HEK293 (cell line): ENCODE measurements around the gene TREX2.
A peak's percentile ranks its signal among the peaks of the same experiment; 100 is the strongest.

ENCODE experiments used
- CTCF ChIA-PET: fragments of 350-600 bp; formaldehyde crosslinking; extraction: SDS; loops from one replicate; lab custom pipeline; 2021; ENCODE audit warnings: antibody characterized with exemption; lab: Yijun Ruan, JAX
- POLR2A ChIA-PET: fragments of 300-600 bp; formaldehyde crosslinking; extraction: SDS; loops from one replicate; lab custom pipeline; 2020; ENCODE audit warnings: antibody characterized with exemption, inconsistent platforms; lab: Yijun Ruan, JAX
- H3K27ac ChIP-seq: fragments of 200-500 bp; sonication (Bioruptor generic); 2 replicates; pipeline ENCODE4 v1.5.1; 2014; ENCODE audit warnings: low read depth, low read length, control low read depth, inconsistent platforms; ENCODE audit errors: extremely low read depth
- H3K36me3 ChIP-seq, 2 experiments: fragments of 200-500 bp in 1 of 2; sonication (Bioruptor generic) in 1 of 2; 1 replicate in 1 of 2; 2 replicates in 1 of 2; pipeline ENCODE4 v1.5.1; 2014 to 2017; ENCODE audit warnings: inconsistent platforms in 2 of 2, low read length in 2 of 2; ENCODE audit not compliant: control insufficient read depth in 2 of 2, insufficient read depth in 1 of 2
- H3K4me1 ChIP-seq: fragments of 200-500 bp; sonication (Bioruptor generic); 2 replicates; pipeline ENCODE4 v1.5.1; 2014; ENCODE audit warnings: mild to moderate bottlenecking, low read length, inconsistent platforms; ENCODE audit not compliant: control insufficient read depth, insufficient read depth
- H3K4me3 ChIP-seq: 2 replicates; pipeline ENCODE4 v1.5.1; 2011; ENCODE audit warnings: low read depth, mild to moderate bottlenecking, control low read depth, low read length, moderate library complexity
- H3K9me3 ChIP-seq: fragments of 200-500 bp; sonication (Bioruptor generic); 2 replicates; pipeline ENCODE4 v1.5.1; 2014; ENCODE audit warnings: low read depth, low read length, inconsistent platforms; ENCODE audit not compliant: control insufficient read depth, insufficient read depth
- EGR2 ChIP-seq: fragments of 450-650 bp; formaldehyde crosslinking; IDR thresholded peaks from 2 replicates; pipeline ENCODE4 v1.5.1; 2016; ENCODE audit warnings: low read depth, missing biosample characterization, missing genetic modification characterization
- KLF16 ChIP-seq: fragments of 450-650 bp; formaldehyde crosslinking; IDR thresholded peaks from 2 replicates; pipeline ENCODE4 v1.5.1; 2017; ENCODE audit warnings: missing biosample characterization, missing genetic modification characterization
- KLF7 ChIP-seq: fragments of 450-650 bp; formaldehyde crosslinking; IDR thresholded peaks from 2 replicates; pipeline ENCODE4 v1.5.1; 2016; ENCODE audit warnings: missing biosample characterization, missing genetic modification characterization, borderline replicate concordance
- SP7 ChIP-seq: fragments of 450-650 bp; formaldehyde crosslinking; IDR thresholded peaks from 2 replicates; pipeline ENCODE4 v1.5.1; 2016; ENCODE audit warnings: missing biosample characterization, missing genetic modification characterization
- YY2 ChIP-seq: fragments of 450-650 bp; formaldehyde crosslinking; IDR thresholded peaks from 2 replicates; pipeline ENCODE4 v1.5.1; 2016; ENCODE audit warnings: missing biosample characterization, missing genetic modification characterization
- ZBTB17 ChIP-seq: fragments of 450-650 bp; formaldehyde crosslinking; IDR thresholded peaks from 2 replicates; pipeline ENCODE4 v1.5.1; 2016; ENCODE audit warnings: missing biosample characterization, missing genetic modification characterization
- ZFHX2 ChIP-seq: fragments of 450-650 bp; formaldehyde crosslinking; conservative IDR thresholded peaks from 2 replicates; pipeline ENCODE4 v1.5.1; 2016; ENCODE audit warnings: missing biosample characterization, missing genetic modification characterization
- ZIC2 ChIP-seq: fragments of 450-650 bp; formaldehyde crosslinking; IDR thresholded peaks from 2 replicates; pipeline ENCODE4 v1.5.1; 2016; ENCODE audit warnings: missing biosample characterization, missing genetic modification characterization
- ZNF157 ChIP-seq: fragments of 450-650 bp; formaldehyde crosslinking; IDR thresholded peaks from 2 replicates; pipeline ENCODE4 v1.5.1; 2016; ENCODE audit warnings: missing biosample characterization, missing genetic modification characterization
- ZNF221 ChIP-seq: fragments of 450-650 bp; formaldehyde crosslinking; IDR thresholded peaks from 2 replicates; pipeline ENCODE4 v1.5.1; 2017; ENCODE audit warnings: missing biosample characterization, missing genetic modification characterization, borderline replicate concordance
- ZNF302 ChIP-seq: fragments of 450-650 bp; formaldehyde crosslinking; IDR thresholded peaks from 2 replicates; pipeline ENCODE4 v1.5.1; 2016; ENCODE audit warnings: missing biosample characterization, missing genetic modification characterization, low read depth
- ZNF391 ChIP-seq: fragments of 450-650 bp; formaldehyde crosslinking; IDR thresholded peaks from 2 replicates; pipeline ENCODE4 v1.5.1; 2016; ENCODE audit warnings: low read depth, missing biosample characterization, missing genetic modification characterization, borderline replicate concordance
- ZNF433 ChIP-seq: fragments of 450-650 bp; formaldehyde crosslinking; IDR thresholded peaks from 2 replicates; pipeline ENCODE4 v1.5.1; 2016; ENCODE audit warnings: missing biosample characterization, missing genetic modification characterization, low read depth
- ZNF514 ChIP-seq: fragments of 450-650 bp; formaldehyde crosslinking; IDR thresholded peaks from 2 replicates; pipeline ENCODE4 v1.5.1; 2016; ENCODE audit warnings: missing biosample characterization, missing genetic modification characterization
- ZNF561 ChIP-seq: fragments of 450-650 bp; IDR thresholded peaks from 2 replicates; pipeline ENCODE4 v1.5.1; 2018; ENCODE audit warnings: missing biosample characterization, missing genetic modification characterization, borderline replicate concordance
- ZNF707 ChIP-seq: fragments of 450-650 bp; formaldehyde crosslinking; IDR thresholded peaks from 2 replicates; pipeline ENCODE4 v1.5.1; 2016; ENCODE audit warnings: missing biosample characterization, missing genetic modification characterization
- ZNF776 ChIP-seq: fragments of 450-650 bp; formaldehyde crosslinking; IDR thresholded peaks from 2 replicates; pipeline ENCODE4 v1.5.0; 2017; ENCODE audit warnings: missing biosample characterization, missing genetic modification characterization, borderline replicate concordance
- TF ChIP-seq, protein P1 (sequence below): fragments of 450-650 bp; formaldehyde crosslinking; IDR thresholded peaks from 2 replicates; pipeline ENCODE4 v1.5.1; 2016; ENCODE audit warnings: missing biosample characterization, missing genetic modification characterization
- TF ChIP-seq, protein P2 (sequence below): fragments of 450-650 bp; formaldehyde crosslinking; IDR thresholded peaks from 2 replicates; pipeline ENCODE4 v1.5.1; 2016; ENCODE audit warnings: missing biosample characterization, missing genetic modification characterization
- TF ChIP-seq, protein P3 (sequence below): fragments of 450-650 bp; formaldehyde crosslinking; IDR thresholded peaks from 2 replicates; pipeline ENCODE4 v1.5.1; 2017; ENCODE audit warnings: missing biosample characterization, missing genetic modification characterization
- TF ChIP-seq, protein P4 (sequence below): fragments of 450-650 bp; formaldehyde crosslinking; IDR thresholded peaks from 2 replicates; pipeline ENCODE4 v1.5.1; 2016; ENCODE audit warnings: missing biosample characterization, missing genetic modification characterization
- TF ChIP-seq, protein P5 (sequence below): fragments of 450-650 bp; formaldehyde crosslinking; IDR thresholded peaks from 2 replicates; pipeline ENCODE4 v1.5.1; 2017; ENCODE audit warnings: missing biosample characterization, missing genetic modification characterization

The TREX2 gene

DNA sequence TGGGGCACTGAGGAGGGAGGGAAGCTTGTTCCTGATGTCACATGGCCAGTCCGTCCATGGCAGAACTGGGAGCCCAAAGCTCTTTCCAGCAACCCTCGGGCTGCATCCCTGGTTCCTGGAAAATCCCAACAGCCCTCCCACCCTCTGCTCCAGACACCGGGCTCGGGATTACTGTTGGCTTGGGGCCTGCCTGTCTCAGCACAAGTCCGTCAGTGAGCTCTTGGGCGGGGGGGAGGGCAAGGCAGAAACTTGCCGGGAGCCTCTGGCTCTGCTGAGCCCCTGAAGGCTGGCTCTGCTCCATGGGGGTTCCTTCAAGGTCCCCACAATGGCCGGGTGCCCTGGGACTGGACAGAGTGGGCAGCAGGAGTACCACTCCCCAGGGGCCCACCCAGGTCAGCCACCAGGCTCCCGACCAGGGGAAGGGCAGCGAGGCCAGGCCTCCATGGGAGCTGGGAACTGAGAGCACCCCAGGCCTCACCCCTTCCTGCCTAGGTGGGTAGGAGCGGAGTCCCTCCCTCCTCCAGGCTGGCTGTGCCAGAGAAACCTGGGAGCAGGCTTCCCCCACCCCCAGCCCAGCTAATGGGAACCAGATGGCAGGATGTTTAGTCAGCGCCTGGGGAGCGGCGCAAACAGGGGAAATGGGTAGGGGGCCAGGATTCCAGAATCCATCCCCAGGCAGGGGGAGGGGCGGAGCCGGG is 31.0 kb upstream of the TREX2 start:
- ChIA-PET POLR2A (interaction anchor here (0.6 kb wide), 1 partner anchor 67 kb away, joined by 3 read pairs; no protein-coding TSS in a partner anchor), CTCF (interaction anchor here (0.8 to 2.4 kb wide), 4 partner anchors 16 to 535 kb away, joined by 3 to 14 read pairs (median 6); no protein-coding TSS in a partner anchor)
- no peak overlapping the region for H3K27ac ChIP-seq
- no peaks in the 10 kb centered on the region for H3K9me3 ChIP-seq
- TF ChIP-seq ZNF157 (tag by site-specific recombination) (no peak), KLF16 (no peak), ZNF433 (tag by site-specific recombination) (no peak), ZNF707 (tag by site-specific recombination) (no peak), SP7 (tag by site-specific recombination) (no peak), ZNF391 (tag by site-specific recombination) (no peak), KLF7 (tag by site-specific recombination) (no peak), ZIC2 (tag by site-specific recombination) (peak; percentile 64), ZBTB17 (tag by site-specific recombination) (peak; percentile 49; the same call in 1 of the 2 replicates), ZNF561 (no peak)
- TF ChIP-seq, protein P1, sequence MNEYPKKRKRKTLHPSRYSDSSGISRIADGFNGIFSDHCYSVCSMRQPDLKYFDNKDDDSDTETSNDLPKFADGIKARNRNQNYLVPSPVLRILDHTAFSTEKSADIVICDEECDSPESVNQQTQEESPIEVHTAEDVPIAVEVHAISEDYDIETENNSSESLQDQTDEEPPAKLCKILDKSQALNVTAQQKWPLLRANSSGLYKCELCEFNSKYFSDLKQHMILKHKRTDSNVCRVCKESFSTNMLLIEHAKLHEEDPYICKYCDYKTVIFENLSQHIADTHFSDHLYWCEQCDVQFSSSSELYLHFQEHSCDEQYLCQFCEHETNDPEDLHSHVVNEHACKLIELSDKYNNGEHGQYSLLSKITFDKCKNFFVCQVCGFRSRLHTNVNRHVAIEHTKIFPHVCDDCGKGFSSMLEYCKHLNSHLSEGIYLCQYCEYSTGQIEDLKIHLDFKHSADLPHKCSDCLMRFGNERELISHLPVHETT, result no peak
- TF ChIP-seq, protein P2, sequence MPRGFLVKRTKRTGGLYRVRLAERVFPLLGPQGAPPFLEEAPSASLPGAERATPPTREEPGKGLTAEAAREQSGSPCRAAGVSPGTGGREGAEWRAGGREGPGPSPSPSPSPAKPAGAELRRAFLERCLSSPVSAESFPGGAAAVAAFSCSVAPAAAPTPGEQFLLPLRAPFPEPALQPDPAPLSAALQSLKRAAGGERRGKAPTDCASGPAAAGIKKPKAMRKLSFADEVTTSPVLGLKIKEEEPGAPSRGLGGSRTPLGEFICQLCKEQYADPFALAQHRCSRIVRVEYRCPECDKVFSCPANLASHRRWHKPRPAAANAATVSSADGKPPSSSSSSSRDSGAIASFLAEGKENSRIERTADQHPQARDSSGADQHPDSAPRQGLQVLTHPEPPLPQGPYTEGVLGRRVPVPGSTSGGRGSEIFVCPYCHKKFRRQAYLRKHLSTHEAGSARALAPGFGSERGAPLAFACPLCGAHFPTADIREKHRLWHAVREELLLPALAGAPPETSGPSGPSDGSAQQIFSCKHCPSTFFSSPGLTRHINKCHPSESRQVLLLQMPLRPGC (tag by site-specific recombination), result no peak
- TF ChIP-seq, protein P3, sequence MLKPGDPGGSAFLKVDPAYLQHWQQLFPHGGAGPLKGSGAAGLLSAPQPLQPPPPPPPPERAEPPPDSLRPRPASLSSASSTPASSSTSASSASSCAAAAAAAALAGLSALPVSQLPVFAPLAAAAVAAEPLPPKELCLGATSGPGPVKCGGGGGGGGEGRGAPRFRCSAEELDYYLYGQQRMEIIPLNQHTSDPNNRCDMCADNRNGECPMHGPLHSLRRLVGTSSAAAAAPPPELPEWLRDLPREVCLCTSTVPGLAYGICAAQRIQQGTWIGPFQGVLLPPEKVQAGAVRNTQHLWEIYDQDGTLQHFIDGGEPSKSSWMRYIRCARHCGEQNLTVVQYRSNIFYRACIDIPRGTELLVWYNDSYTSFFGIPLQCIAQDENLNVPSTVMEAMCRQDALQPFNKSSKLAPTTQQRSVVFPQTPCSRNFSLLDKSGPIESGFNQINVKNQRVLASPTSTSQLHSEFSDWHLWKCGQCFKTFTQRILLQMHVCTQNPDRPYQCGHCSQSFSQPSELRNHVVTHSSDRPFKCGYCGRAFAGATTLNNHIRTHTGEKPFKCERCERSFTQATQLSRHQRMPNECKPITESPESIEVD (tag by site-specific recombination), result no peak
- H3K4me1 ChIP-seq, result no peaks in the 10 kb centered on the region
- H3K36me3 ChIP-seq, result no peaks in the 10 kb centered on the region
- no peak overlapping the region for H3K4me3 ChIP-seq

DNA sequence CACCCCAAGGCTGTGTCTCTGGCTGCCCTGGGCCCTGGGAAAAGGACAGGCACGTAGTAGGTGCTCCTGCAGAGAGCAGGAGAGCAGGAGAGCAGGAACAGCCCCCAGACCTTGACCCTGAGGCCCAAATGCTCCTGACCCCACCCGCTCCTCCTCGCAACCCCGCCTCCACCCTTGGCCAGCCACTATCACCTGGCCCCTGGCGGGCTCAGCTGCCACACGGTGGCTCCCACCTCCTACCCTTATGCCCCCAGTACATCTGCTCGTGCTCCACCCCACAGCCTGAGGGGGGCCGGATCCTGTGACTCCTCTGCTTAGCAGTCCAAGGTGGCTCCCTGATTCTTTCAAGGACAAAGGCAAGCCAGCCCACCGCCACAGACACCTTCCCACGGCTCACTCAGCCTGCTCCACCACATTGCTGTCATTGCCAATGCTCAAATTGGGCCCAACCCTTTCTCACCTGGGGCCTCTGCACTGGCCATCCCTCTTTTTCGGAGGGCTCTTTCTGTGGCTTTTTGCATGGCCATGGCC is 30.0 kb upstream of the TREX2 start:
- H3K27ac ChIP-seq, result no peak overlapping the region
- no peaks in the 10 kb centered on the region for H3K36me3 ChIP-seq

DNA sequence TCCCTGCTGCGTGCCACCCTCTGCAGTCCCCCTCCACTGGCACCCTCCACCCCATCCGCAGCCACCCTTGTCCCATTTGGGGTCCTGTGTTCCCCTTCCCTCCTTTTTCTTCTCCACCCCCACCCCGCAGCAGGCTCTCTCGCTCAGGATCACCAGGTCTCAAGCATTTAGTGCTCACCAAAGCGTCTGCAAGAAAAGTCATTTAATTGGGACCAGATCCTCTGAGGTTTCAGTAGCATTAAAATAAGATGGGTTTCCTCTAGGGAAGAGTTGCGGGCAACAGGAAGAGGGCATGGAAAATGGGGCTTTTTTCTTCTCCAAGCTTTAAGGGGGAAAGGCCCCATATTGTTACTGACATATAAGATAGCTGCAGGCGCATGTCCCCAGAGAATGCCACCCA is 29.4 kb upstream of the TREX2 start:
- Histone ChIP-seq H3K27ac (no peak overlapping the region), H3K4me1 (no peaks in the 10 kb centered on the region), H3K9me3 (no peaks in the 10 kb centered on the region), H3K4me3 (no peak overlapping the region), H3K36me3 (no peaks in the 10 kb centered on the region)
- POLR2A ChIA-PET, result no interaction called here
- CTCF ChIA-PET, result interaction anchor here (0.6 to 8.6 kb wide), 4 partner anchors 15 to 1256 kb away, joined by 3 to 89 read pairs (median 8); no protein-coding TSS in a partner anchor
- TF ChIP-seq, protein P4, sequence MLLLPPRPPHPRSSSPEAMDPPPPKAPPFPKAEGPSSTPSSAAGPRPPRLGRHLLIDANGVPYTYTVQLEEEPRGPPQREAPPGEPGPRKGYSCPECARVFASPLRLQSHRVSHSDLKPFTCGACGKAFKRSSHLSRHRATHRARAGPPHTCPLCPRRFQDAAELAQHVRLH (tag by site-specific recombination), result no peak
- TF ChIP-seq, protein P5, sequence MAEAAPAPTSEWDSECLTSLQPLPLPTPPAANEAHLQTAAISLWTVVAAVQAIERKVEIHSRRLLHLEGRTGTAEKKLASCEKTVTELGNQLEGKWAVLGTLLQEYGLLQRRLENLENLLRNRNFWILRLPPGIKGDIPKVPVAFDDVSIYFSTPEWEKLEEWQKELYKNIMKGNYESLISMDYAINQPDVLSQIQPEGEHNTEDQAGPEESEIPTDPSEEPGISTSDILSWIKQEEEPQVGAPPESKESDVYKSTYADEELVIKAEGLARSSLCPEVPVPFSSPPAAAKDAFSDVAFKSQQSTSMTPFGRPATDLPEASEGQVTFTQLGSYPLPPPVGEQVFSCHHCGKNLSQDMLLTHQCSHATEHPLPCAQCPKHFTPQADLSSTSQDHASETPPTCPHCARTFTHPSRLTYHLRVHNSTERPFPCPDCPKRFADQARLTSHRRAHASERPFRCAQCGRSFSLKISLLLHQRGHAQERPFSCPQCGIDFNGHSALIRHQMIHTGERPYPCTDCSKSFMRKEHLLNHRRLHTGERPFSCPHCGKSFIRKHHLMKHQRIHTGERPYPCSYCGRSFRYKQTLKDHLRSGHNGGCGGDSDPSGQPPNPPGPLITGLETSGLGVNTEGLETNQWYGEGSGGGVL (tag by site-specific recombination), result no peak
- TF ChIP-seq ZNF221 (no peak), ZNF514 (tag by site-specific recombination) (no peak), ZNF302 (tag by site-specific recombination) (no peak), YY2 (no peak)
- TF ChIP-seq, protein P3 (tag by site-specific recombination), result no peak

More for the DNA sequence above, 30.0 kb upstream of the TREX2 start:
- H3K4me1 ChIP-seq, result no peaks in the 10 kb centered on the region
- no peak overlapping the region for H3K4me3 ChIP-seq
- TF ChIP-seq ZNF776, result no peak
- TF ChIP-seq ZFHX2, result peak; percentile 23; the same call in 1 of the 2 replicates
- peak; percentile 69 for TF ChIP-seq EGR2 (tag by site-specific recombination)
- no peaks in the 10 kb centered on the region for H3K9me3 ChIP-seq
- ChIA-PET CTCF (interaction anchor here (0.6 to 8.6 kb wide), 5 partner anchors 15 to 1255 kb away, joined by 3 to 89 read pairs (median 8); no protein-coding TSS in a partner anchor), POLR2A (no interaction called here)
